Esophagus squamous epithelium (tissue), 5 donors: Measurements from ENCODE around the gene FILIP1L. TPM values are rescaled to one million over a fixed set of nuclear protein-coding genes. Genes with fewer than 3 reads are reported as not detected.

Source experiments
- DNase-seq: peaks from one replicate; lab custom pipeline; 2025; lab: John Stamatoyannopoulos, UW
- H3K27ac ChIP-seq, 4 donors: fragments of 200-600 bp; sonication (generic); one replicate each; pipeline ENCODE4 v1.5.1; 2016 to 2019; ENCODE audit warnings: mild to moderate bottlenecking in 1 of 4
- H3K27me3 ChIP-seq, 4 donors: fragments of 200-600 bp; sonication (generic); 1 replicate in 3 of 4; 2 replicates in 1 of 4; pipeline versions ENCODE4 v1.5.1 to v1.6.0; 2017 to 2021; ENCODE audit warnings: antibody characterized with exemption in 1 of 4
- H3K36me3 ChIP-seq, 3 donors: fragments of 200-600 bp; sonication (generic); one replicate each; pipeline ENCODE4 v1.5.1; 2016 to 2019
- H3K4me1 ChIP-seq, 3 donors: fragments of 200-600 bp; sonication (generic); one replicate each; pipeline ENCODE4 v1.5.1; 2017 to 2019
- H3K4me3 ChIP-seq, 4 donors: fragments of 200-600 bp; sonication (generic); 1 replicate in 3 of 4; 2 replicates in 1 of 4; pipeline ENCODE4 v1.5.1; 2016 to 2019; ENCODE audit warnings: mild to moderate bottlenecking in 2 of 4, moderate library complexity in 1 of 4
- H3K9me3 ChIP-seq, 3 donors: fragments of 200-600 bp; sonication (generic); one replicate each; pipeline ENCODE4 v1.5.1; 2016 to 2019
- POLR2A ChIP-seq, 4 donors: fragments of 450-650 bp; IDR thresholded peaks; one replicate each; pipeline ENCODE4 v1.6.1; 2017; ENCODE audit warnings: antibody characterized with exemption in 4 of 4, mild to moderate bottlenecking in 4 of 4, moderate library complexity in 3 of 4
- WGBS, 2 donors: methylation state at CpG; one replicate each; pipeline ENCODE4 v1.1.5; 2018; 5-methylcytosine and 5-hydroxymethylcytosine counted together
- intact Hi-C: fragments of 100-400 bp; cut with DNase I; formaldehyde crosslinking; loops from one replicate; pipeline ENCODE4 v1.15.0; 2022
- total RNA-seq, 4 donors: library from RNA; depleted of rRNA; stranded (reverse); fragments of >200 nt; gene quantifications; one replicate each; pipeline ENCODE4 v1.1.0, GENCODE V29; 2016
- TF ChIP-seq, protein P1 (sequence below), 6 experiments: fragments of 450-650 bp in 4 of 6; fragments of 200-600 bp in 2 of 6; sonication (generic) in 2 of 6; IDR thresholded peaks; one replicate each; pipeline ENCODE4 v1.5.1; 2016 to 2019; ENCODE audit warnings: antibody characterized with exemption in 6 of 6, mild to moderate bottlenecking in 4 of 6, moderate library complexity in 4 of 6
- donor health status: DM: yes; HTN: yes; CAD: no.

The FILIP1L gene
- total RNA-seq, 4 donors from 2014 or later, result 2.5 to 23.5 (median 10.7) TPM

DNA sequence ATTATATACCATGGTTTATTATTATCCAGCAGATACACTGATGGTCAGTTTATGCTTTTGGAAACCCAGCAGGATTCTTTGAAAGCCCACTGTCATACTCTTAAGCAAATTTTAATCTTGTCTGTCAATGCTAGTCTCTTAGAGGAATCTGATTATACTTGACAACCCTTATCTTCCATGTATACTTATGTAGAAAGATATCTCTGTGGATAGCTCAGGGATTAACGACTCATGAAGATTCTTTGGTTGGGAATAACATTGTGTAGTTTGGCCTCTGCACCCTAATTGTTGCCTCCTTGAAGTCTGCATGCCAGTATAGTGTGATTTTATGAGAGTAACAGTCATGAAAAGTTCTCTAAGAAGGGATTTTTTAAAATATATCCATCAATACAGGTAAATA lies 33.0 kb downstream of the FILIP1L start:
- intact Hi-C loops, result no loop called here
- Histone ChIP-seq H3K9me3 (no peaks in the 10 kb centered on the region), H3K4me3 (no peak overlapping the region), H3K27me3 (no peaks in the 10 kb centered on the region), H3K4me1 (peaks cover 0 to 8% (median 0%) of the 10 kb centered on the region in 3 donors), H3K27ac (no peak overlapping the region), H3K36me3 (no peaks in the 10 kb centered on the region)
- TF ChIP-seq, protein P1, sequence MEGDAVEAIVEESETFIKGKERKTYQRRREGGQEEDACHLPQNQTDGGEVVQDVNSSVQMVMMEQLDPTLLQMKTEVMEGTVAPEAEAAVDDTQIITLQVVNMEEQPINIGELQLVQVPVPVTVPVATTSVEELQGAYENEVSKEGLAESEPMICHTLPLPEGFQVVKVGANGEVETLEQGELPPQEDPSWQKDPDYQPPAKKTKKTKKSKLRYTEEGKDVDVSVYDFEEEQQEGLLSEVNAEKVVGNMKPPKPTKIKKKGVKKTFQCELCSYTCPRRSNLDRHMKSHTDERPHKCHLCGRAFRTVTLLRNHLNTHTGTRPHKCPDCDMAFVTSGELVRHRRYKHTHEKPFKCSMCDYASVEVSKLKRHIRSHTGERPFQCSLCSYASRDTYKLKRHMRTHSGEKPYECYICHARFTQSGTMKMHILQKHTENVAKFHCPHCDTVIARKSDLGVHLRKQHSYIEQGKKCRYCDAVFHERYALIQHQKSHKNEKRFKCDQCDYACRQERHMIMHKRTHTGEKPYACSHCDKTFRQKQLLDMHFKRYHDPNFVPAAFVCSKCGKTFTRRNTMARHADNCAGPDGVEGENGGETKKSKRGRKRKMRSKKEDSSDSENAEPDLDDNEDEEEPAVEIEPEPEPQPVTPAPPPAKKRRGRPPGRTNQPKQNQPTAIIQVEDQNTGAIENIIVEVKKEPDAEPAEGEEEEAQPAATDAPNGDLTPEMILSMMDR (IDR thresholded peaks at IDR 0.05), result no peak
- TF ChIP-seq POLR2A (IDR thresholded peaks at IDR 0.05), result no peak
- WGBS, 2 donors, result 56 to 60% methylated on average over 1 of the region's 1 CpG
- DNase-seq, result no peak

DNA sequence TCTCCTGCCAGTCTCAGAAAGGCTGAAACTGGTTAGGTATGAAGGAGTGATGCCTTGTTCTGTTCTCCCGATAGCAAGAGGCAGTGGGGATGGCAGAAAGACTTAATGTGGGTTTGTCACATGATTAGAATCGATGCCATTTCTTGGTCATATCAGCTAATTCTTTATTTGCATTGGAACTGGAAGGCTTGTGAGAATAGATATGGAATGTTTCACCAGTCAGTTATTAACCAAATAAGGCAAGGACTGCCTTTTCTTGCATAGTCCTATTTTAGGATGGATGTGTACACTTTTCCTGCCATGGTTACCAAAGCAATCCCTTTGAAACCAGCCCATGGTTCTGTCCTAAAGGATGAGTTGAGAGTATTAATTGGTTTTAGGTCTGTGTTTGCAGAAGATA lies 33.7 kb downstream of the FILIP1L start:
- intact Hi-C loops, result no loop called here
- no peak overlapping the region for H3K27ac ChIP-seq
- 62 to 82% methylated on average over 2 of the region's 2 CpGs for WGBS, 2 donors
- H3K4me1 ChIP-seq, result peaks cover 0 to 14% (median 0%) of the 10 kb centered on the region in 3 donors
- no peaks in the 10 kb centered on the region for H3K36me3 ChIP-seq
- H3K27me3 ChIP-seq, result no peaks in the 10 kb centered on the region
- no peak overlapping the region for H3K4me3 ChIP-seq
- TF ChIP-seq POLR2A (IDR thresholded peaks at IDR 0.05), result no peak
- TF ChIP-seq, protein P1 (IDR thresholded peaks at IDR 0.05), result no peak
- H3K9me3 ChIP-seq, result no peaks in the 10 kb centered on the region
- no peak for DNase-seq

DNA sequence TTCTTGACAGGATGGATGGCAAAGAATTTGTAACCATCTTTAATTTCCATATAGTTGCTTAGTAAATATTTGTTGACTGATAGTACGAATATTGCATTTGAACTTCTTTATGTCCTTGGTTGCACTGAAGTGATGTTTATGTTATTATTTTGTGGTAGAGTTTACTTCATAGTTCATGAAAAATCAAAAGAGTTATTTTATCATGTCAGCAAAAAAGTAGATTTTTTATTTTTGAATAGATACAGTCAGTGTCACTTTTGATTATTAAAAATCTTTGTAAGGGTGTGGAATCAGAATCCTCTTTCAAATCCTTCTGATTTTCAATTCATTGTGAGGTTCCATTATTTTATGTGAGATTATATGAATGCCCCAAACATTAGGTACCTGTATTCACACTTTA lies 35.0 kb downstream of the FILIP1L start:
- 89 to 96% methylated on average over 1 of the region's 1 CpG for WGBS, 2 donors
- Histone ChIP-seq H3K36me3 (no peaks in the 10 kb centered on the region), H3K9me3 (no peaks in the 10 kb centered on the region), H3K4me1 (peaks cover 0 to 14% (median under 1%) of the 10 kb centered on the region in 3 donors), H3K27ac (no peak overlapping the region), H3K27me3 (no peaks in the 10 kb centered on the region), H3K4me3 (no peak overlapping the region)
- DNase-seq, result no peak
- TF ChIP-seq, protein P1 (IDR thresholded peaks at IDR 0.05), result no peak
- TF ChIP-seq POLR2A (IDR thresholded peaks at IDR 0.05), result no peak
- intact Hi-C loops, result loop anchor here (10.0 kb wide), 1 partner anchor 175 kb away; no protein-coding TSS in a partner anchor

DNA sequence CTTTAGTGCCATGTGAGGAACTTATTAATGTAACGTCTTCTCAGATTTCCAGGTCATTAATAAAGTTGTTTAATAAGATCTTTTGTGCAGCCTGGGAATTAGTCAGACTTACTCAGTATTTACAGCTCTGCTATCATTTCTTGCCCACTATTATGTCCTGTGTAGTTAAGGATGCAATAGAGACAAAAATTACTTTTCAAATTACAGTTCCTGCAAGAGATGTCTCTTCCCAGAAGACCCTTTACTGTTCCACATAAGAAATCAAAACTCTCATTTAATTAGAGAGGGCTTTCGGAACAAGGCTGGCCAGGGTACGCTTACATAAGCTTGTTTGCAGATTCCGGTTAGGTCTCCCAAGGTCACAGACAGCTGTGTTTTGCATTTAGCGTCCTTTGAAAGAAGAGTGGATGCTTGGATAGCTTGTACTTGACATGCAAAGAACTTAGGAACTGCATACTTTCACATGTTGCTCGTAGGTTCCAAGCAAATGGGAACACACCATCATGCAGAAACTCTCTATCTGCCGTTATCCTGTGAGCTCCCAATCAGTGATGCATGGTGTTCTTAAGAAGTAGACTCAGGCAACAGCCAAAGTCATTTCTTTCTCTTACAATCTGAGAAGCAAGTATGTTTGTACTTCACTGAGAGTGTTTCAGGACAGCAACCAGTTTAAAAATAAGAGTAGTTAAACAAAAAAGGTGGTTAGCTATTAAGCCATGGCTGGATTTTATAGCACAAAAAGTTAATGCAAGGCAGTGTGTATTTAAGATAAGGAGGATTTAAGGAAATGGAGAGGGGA lies 37.4 kb downstream of the FILIP1L start:
- Histone ChIP-seq H3K9me3 (no peaks in the 10 kb centered on the region), H3K4me3 (no peak overlapping the region), H3K27ac (peak overlapping the region in 2 of 4 donors; percentile 4 to 23), H3K36me3 (no peaks in the 10 kb centered on the region), H3K27me3 (no peaks in the 10 kb centered on the region), H3K4me1 (peaks cover 7 to 27% (median 16%) of the 10 kb centered on the region in 3 donors)
- DNase-seq, result no peak
- intact Hi-C loops, result loop anchor here (10.0 kb wide), 1 partner anchor 178 kb away; no protein-coding TSS in a partner anchor
- TF ChIP-seq, protein P1 (IDR thresholded peaks at IDR 0.05), result no peak
- TF ChIP-seq POLR2A (IDR thresholded peaks at IDR 0.05), result no peak
- 66 to 79% methylated on average over 7 of the region's 7 CpGs for WGBS, 2 donors
